Endothelial cell of umbilical vein (primary cell): ENCODE data around the gene TMEM18.

Experiments used
- EZH2 ChIP-seq: IDR thresholded peaks from 2 replicates; pipeline ENCODE4 v1.6.1; 2012; ENCODE audit warnings: borderline replicate concordance, low read depth, mild to moderate bottlenecking, moderate library complexity, low read length, inconsistent platforms; ENCODE audit not compliant: severe bottlenecking
- JUN ChIP-seq: IDR thresholded peaks from 2 replicates; pipeline ENCODE4 v1.6.1; 2011; ENCODE audit warnings: borderline replicate concordance, low read depth; ENCODE audit not compliant: insufficient read length, insufficient read depth
- MAX ChIP-seq: IDR thresholded peaks from 2 replicates; pipeline ENCODE4 v1.6.1; 2011; ENCODE audit not compliant: insufficient read depth, insufficient read length
- POLR2A ChIP-seq: IDR thresholded peaks from 2 replicates; pipeline ENCODE4 v1.6.1; 2012; ENCODE audit warnings: low read depth, mild to moderate bottlenecking, control low read depth, low read length
- TF ChIP-seq, protein P1 (sequence below), 2 donors: IDR thresholded peaks; 1 replicate in 1 of 2; 2 replicates in 1 of 2; pipeline ENCODE4 v1.5.1; 2011; ENCODE audit warnings: low read length in 2 of 2, mild to moderate bottlenecking in 2 of 2, moderate library complexity in 2 of 2, control low read depth in 1 of 2, inconsistent platforms in 1 of 2, low read depth in 1 of 2; ENCODE audit not compliant: insufficient read depth in 1 of 2; ENCODE audit errors: extremely low read depth in 1 of 2

DNA sequence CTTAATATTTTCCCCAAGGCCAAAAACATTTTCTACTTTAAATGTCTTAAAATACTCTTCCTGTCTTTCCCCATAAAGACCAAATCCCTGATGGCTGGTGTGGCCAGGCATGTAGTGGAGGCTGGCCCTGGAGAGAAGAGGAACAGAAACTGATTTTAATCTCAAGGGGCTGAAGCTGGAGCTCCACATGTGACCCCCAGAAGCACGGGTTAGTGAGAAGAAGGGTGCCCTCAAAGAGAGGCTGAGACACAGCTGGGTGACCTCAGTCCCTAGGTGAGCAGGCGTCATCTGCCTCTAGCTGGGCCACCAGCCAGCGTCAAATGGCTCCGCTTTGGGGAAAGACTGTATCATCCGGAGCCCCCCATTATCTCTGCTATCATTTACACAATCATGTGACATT, 19.3 kb upstream of the TMEM18 start:
- TF ChIP-seq, protein P1, sequence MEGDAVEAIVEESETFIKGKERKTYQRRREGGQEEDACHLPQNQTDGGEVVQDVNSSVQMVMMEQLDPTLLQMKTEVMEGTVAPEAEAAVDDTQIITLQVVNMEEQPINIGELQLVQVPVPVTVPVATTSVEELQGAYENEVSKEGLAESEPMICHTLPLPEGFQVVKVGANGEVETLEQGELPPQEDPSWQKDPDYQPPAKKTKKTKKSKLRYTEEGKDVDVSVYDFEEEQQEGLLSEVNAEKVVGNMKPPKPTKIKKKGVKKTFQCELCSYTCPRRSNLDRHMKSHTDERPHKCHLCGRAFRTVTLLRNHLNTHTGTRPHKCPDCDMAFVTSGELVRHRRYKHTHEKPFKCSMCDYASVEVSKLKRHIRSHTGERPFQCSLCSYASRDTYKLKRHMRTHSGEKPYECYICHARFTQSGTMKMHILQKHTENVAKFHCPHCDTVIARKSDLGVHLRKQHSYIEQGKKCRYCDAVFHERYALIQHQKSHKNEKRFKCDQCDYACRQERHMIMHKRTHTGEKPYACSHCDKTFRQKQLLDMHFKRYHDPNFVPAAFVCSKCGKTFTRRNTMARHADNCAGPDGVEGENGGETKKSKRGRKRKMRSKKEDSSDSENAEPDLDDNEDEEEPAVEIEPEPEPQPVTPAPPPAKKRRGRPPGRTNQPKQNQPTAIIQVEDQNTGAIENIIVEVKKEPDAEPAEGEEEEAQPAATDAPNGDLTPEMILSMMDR (IDR thresholded peaks at IDR 0.05; ENCODE audit: extremely low read depth in 1 of 2, insufficient read depth in 1 of 2, low read depth in 1 of 2, low read length in 2 of 2) = no peak
- no peak for TF ChIP-seq POLR2A
- no peak for TF ChIP-seq EZH2
- no peak for TF ChIP-seq MAX
- TF ChIP-seq JUN = no peak
